Urinary bladder (tissue), 4 donors: ENCODE results near the gene EPB41L4A. TPM values are rescaled to one million over a fixed set of nuclear protein-coding genes. Genes with fewer than 3 reads are reported as not detected.

Experiments used
- DNase-seq: peaks from one replicate; pipeline ENCODE4 v3.0.0-alpha.2; 2015; ENCODE audit errors: extremely low spot score
- H3K27ac ChIP-seq: one replicate; pipeline ENCODE4 v1.5.1; 2013; ENCODE audit warnings: low read depth, mild to moderate bottlenecking, moderate library complexity
- H3K36me3 ChIP-seq: one replicate; pipeline ENCODE4 v1.6.1; 2013; ENCODE audit warnings: mild to moderate bottlenecking, moderate library complexity; ENCODE audit not compliant: insufficient read depth
- H3K4me1 ChIP-seq: one replicate; pipeline ENCODE4 v1.6.1; 2013; ENCODE audit warnings: mild to moderate bottlenecking, moderate library complexity; ENCODE audit not compliant: insufficient read depth
- H3K4me3 ChIP-seq: one replicate; pipeline ENCODE4 v1.5.1; 2013; ENCODE audit warnings: low read depth, low read length
- WGBS: extraction: QIAGEN DNeasy Blood & Tissue Kit; methylation state at CpG from one replicate; pipeline ENCODE4 v1.1.7; 2013; 5-methylcytosine and 5-hydroxymethylcytosine counted together
- polyA plus RNA-seq: library from polyadenylated mRNA; stranded (reverse); fragments of 200-250 nt; gene quantifications from one replicate; pipeline ENCODE4 v1.2.3, GENCODE V29; 2013
- total RNA-seq: library from RNA; depleted of rRNA; stranded (reverse); fragments of >200 nt; gene quantifications from one replicate; pipeline ENCODE4 v1.2.3, GENCODE V29; 2014
- donor health status: healthy with polysubstance abuse.
- donor health status: healthy.

The EPB41L4A gene
- total and polyA plus RNA-seq, 2 donors: 5.0 to 49.4 TPM

GRCh38 chr5:112333331-112333781 is 85.7 kb downstream of the EPB41L4A start:
- Histone ChIP-seq H3K4me1 (peaks cover 3% of the 10 kb centered on the region), H3K36me3 (no peaks in the 10 kb centered on the region), H3K27ac (no peak overlapping the region), H3K4me3 (no peak overlapping the region)
- WGBS: 49% methylated on average over 5 of the region's 5 CpGs
- DNase-seq: no peak

GRCh38 chr5:112331892-112332291 is 87.2 kb downstream of the EPB41L4A start:
- no peak overlapping the region for H3K27ac ChIP-seq
- no peak for DNase-seq
- 79% methylated on average over 2 of the region's 2 CpGs for WGBS

GRCh38 chr5:112329419-112330090 is 89.5 kb downstream of the EPB41L4A start:
- no peak for DNase-seq
- H3K4me3 ChIP-seq: no peak overlapping the region
- no peak overlapping the region for H3K27ac ChIP-seq
- H3K36me3 ChIP-seq: no peaks in the 10 kb centered on the region
- 32% methylated on average over 5 of the region's 5 CpGs for WGBS
- peaks cover 3% of the 10 kb centered on the region for H3K4me1 ChIP-seq

More at GRCh38 chr5:112331892-112332291, 87.2 kb downstream of the EPB41L4A start:
- peaks cover 3% of the 10 kb centered on the region for H3K4me1 ChIP-seq
- H3K4me3 ChIP-seq: no peak overlapping the region
- H3K36me3 ChIP-seq: no peaks in the 10 kb centered on the region

DNA sequence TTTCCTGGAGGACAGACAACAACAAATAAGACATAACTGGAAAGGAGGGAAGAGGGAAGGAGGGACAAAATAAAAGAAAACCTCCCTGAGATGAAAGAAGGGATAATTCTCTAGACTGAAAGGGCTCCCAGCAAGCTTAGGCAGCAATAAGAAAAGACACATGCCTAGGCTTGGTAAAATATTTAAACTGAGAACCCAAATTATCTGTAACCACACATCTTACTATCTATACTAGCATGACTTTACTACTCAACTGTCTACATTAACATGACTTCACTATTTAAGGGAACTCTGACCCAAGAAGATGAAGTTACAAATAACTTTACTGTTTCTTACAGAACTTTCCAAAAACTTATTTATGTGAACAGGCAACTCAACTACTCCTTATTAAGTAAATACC is 95.9 kb downstream of the EPB41L4A start:
- no peak for DNase-seq
- Histone ChIP-seq H3K36me3 (no peaks in the 10 kb centered on the region), H3K27ac (no peak overlapping the region), H3K4me3 (no peak overlapping the region), H3K4me1 (no peaks in the 10 kb centered on the region)

- 63% methylated on average over 3 of the region's 3 CpGs for WGBS
These were observed 98.7 kb downstream of the EPB41L4A start for GRCh38 chr5:112320408-112320807.

GRCh38 chr5:112318346-112318745 is 100.7 kb downstream of the EPB41L4A start:
- WGBS: 68% methylated on average over 2 of the region's 2 CpGs
- Histone ChIP-seq H3K4me1 (no peaks in the 10 kb centered on the region), H3K27ac (no peak overlapping the region), H3K36me3 (no peaks in the 10 kb centered on the region), H3K4me3 (no peak overlapping the region)
- DNase-seq: no peak

More at GRCh38 chr5:112320408-112320807, 98.7 kb downstream of the EPB41L4A start:
- DNase-seq: no peak
- Histone ChIP-seq H3K4me3 (no peak overlapping the region), H3K36me3 (no peaks in the 10 kb centered on the region), H3K4me1 (no peaks in the 10 kb centered on the region), H3K27ac (no peak overlapping the region)

GRCh38 chr5:112317866-112318265 is 101.2 kb downstream of the EPB41L4A start:
- Histone ChIP-seq H3K4me1 (no peaks in the 10 kb centered on the region), H3K36me3 (no peaks in the 10 kb centered on the region), H3K4me3 (no peak overlapping the region), H3K27ac (no peak overlapping the region)
- 84% methylated on average over 1 of the region's 1 CpG for WGBS
- no peak for DNase-seq

DNA sequence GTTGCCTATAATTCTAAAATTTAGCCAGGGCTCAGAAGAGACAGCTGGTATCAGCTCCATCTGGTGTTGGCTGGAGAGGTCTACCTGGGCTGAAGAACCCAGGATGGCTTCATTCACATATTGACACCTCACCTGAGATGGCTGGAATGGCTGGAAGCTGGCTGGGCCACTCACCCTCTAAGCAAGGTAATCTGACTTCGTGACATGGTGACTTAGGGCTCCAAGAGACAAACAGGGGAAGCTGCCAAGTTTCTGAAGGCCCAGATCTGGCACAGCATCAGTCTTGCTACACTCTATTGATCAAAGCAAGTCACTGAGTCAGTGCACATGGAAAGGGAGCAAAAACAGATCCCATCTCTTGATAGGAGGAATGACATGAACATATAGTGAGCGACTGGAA is 102.3 kb downstream of the EPB41L4A start:
- no peak overlapping the region for H3K4me3 ChIP-seq
- DNase-seq: no peak
- WGBS: 88% methylated on average over 2 of the region's 2 CpGs
- H3K4me1 ChIP-seq: no peaks in the 10 kb centered on the region
- no peak overlapping the region for H3K27ac ChIP-seq
- H3K36me3 ChIP-seq: no peaks in the 10 kb centered on the region

GRCh38 chr5:112316006-112316405 is 103.1 kb downstream of the EPB41L4A start:
- Histone ChIP-seq H3K27ac (no peak overlapping the region), H3K4me1 (no peaks in the 10 kb centered on the region), H3K4me3 (no peak overlapping the region), H3K36me3 (no peaks in the 10 kb centered on the region)
- no peak for DNase-seq
- 74% methylated on average over 2 of the region's 2 CpGs for WGBS

- H3K27ac ChIP-seq: no peak overlapping the region
- DNase-seq: no peak
- WGBS: 81% methylated on average over 4 of the region's 4 CpGs
- no peaks in the 10 kb centered on the region for H3K4me1 ChIP-seq
- no peaks in the 10 kb centered on the region for H3K36me3 ChIP-seq
- H3K4me3 ChIP-seq: no peak overlapping the region
These were observed 106.5 kb downstream of the EPB41L4A start for GRCh38 chr5:112312295-112313275.

GRCh38 chr5:112310746-112311145 is 108.3 kb downstream of the EPB41L4A start:
- no peaks in the 10 kb centered on the region for H3K36me3 ChIP-seq
- H3K4me3 ChIP-seq: no peak overlapping the region
- WGBS: 98% methylated on average over 1 of the region's 1 CpG
- no peak overlapping the region for H3K27ac ChIP-seq
- no peak for DNase-seq
- no peaks in the 10 kb centered on the region for H3K4me1 ChIP-seq

- Histone ChIP-seq H3K4me1 (no peaks in the 10 kb centered on the region), H3K4me3 (no peak overlapping the region), H3K36me3 (no peaks in the 10 kb centered on the region), H3K27ac (no peak overlapping the region)
- 96% methylated on average over 1 of the region's 1 CpG for WGBS
- DNase-seq: no peak
These were observed 110.5 kb downstream of the EPB41L4A start for GRCh38 chr5:112308608-112309007.

GRCh38 chr5:112306956-112307355 is 112.1 kb downstream of the EPB41L4A start:
- DNase-seq: no peak
- H3K4me3 ChIP-seq: no peak overlapping the region
- no peaks in the 10 kb centered on the region for H3K4me1 ChIP-seq
- WGBS: 81% methylated on average over 2 of the region's 2 CpGs
- H3K36me3 ChIP-seq: no peaks in the 10 kb centered on the region
- H3K27ac ChIP-seq: no peak overlapping the region

- no peaks in the 10 kb centered on the region for H3K4me1 ChIP-seq
- 97% methylated on average over 2 of the region's 2 CpGs for WGBS
- H3K36me3 ChIP-seq: no peaks in the 10 kb centered on the region
- DNase-seq: no peak
- no peak overlapping the region for H3K27ac ChIP-seq
- H3K4me3 ChIP-seq: no peak overlapping the region
These were observed 114.3 kb downstream of the EPB41L4A start for GRCh38 chr5:112304743-112305142.
